H1 (cell line): ENCODE data around the gene SRPK3. TPM values are rescaled to one million over a fixed set of nuclear protein-coding genes. Genes with fewer than 3 reads are reported as not detected.

Source experiments
- CTCF ChIA-PET: fragments of 300-600 bp; sonication (Branson Sonifier 250); formaldehyde crosslinking; loops from one replicate; lab custom pipeline; 2021; ENCODE audit not compliant: partially characterized antibody; lab: Charles Lee
- POLR2A ChIA-PET: fragments of 300-600 bp; sonication (Branson Sonifier 250); formaldehyde crosslinking; loops from one replicate; lab custom pipeline; 2021; ENCODE audit warnings: inconsistent platforms; ENCODE audit not compliant: partially characterized antibody; lab: Charles Lee
- DNase-seq, 2 experiments: peaks; one replicate each; pipeline versions ENCODE4 v3.0.0 to v3.0.0-alpha.2; 2010 to 2022; ENCODE audit warnings: low spot score in 2 of 2, low read depth in 1 of 2, mixed read lengths in 1 of 2
- FAIRE-seq: peaks from 2 replicates; lab custom pipeline; 2011; peaks lifted over from hg19 to GRCh38; lab: Jason Lieb, UNC
- H2AFZ ChIP-seq: 2 replicates; pipeline ENCODE4 v1.8.1; 2012; ENCODE audit warnings: low read length, inconsistent platforms
- H2AK5ac ChIP-seq: 2 replicates; pipeline ENCODE4 v1.6.1; 2013; ENCODE audit warnings: low read depth, low read length
- H2BK120ac ChIP-seq: replicated peaks from 2 replicates; pipeline ENCODE3; 2013; ENCODE audit warnings: low read depth, low read length, inconsistent platforms
- H2BK12ac ChIP-seq: 2 replicates; pipeline ENCODE4 v1.6.1; 2013; ENCODE audit warnings: low read depth, low read length
- H2BK15ac ChIP-seq: 2 replicates; pipeline ENCODE4 v1.6.1; 2013; ENCODE audit warnings: low read length
- H2BK20ac ChIP-seq: 2 replicates; pipeline ENCODE4 v1.6.1; 2013; ENCODE audit warnings: low read length
- H2BK5ac ChIP-seq: 2 replicates; pipeline ENCODE4 v1.6.1; 2013; ENCODE audit warnings: low read depth, low read length
- H3K14ac ChIP-seq: 2 replicates; pipeline ENCODE4 v1.6.1; 2013; ENCODE audit warnings: inconsistent platforms; ENCODE audit not compliant: insufficient read length
- H3K18ac ChIP-seq: 2 replicates; pipeline ENCODE4 v1.6.1; 2013; ENCODE audit warnings: low read length; ENCODE audit errors: extremely low read depth
- H3K23ac ChIP-seq: 2 replicates; pipeline ENCODE4 v1.6.1; 2013; ENCODE audit warnings: inconsistent platforms; ENCODE audit not compliant: insufficient read length
- H3K23me2 ChIP-seq: 2 replicates; pipeline ENCODE4 v1.6.1; 2013; ENCODE audit warnings: low read depth, low read length
- H3K27ac ChIP-seq: 2 replicates; pipeline ENCODE4 v1.6.1; 2011; ENCODE audit warnings: low read depth, low read length, inconsistent platforms
- H3K27me3 ChIP-seq, 4 experiments: replicated peaks in 1 of 4; 1 replicate in 1 of 4; 2 replicates in 3 of 4; pipeline versions ENCODE4 v1.6.1 to v1.8.1; 2011 to 2013; ENCODE audit warnings: low read length in 3 of 4, mild to moderate bottlenecking in 3 of 4, inconsistent platforms in 2 of 4, mixed read lengths in 2 of 4, moderate library complexity in 1 of 4; ENCODE audit not compliant: control insufficient read depth in 3 of 4, insufficient read depth in 3 of 4; ENCODE audit errors: extremely low read depth in 1 of 4
- H3K36me3 ChIP-seq, 4 experiments: 2 replicates each; pipeline versions ENCODE4 v1.6.1 to v1.8.1; 2011 to 2013; ENCODE audit warnings: mild to moderate bottlenecking in 4 of 4, low read length in 3 of 4, moderate library complexity in 2 of 4, control low read depth in 1 of 4, inconsistent platforms in 1 of 4; ENCODE audit not compliant: insufficient read depth in 4 of 4, control insufficient read depth in 2 of 4
- H3K4ac ChIP-seq: replicated peaks from 2 replicates; pipeline ENCODE3; 2013; ENCODE audit warnings: low read length, low read depth, mixed read lengths, inconsistent platforms; ENCODE audit not compliant: insufficient read length
- H3K4me1 ChIP-seq, 4 experiments: replicated peaks in 1 of 4; 1 replicate in 1 of 4; 2 replicates in 3 of 4; pipeline versions ENCODE4 v1.6.1 to v1.8.1; 2011 to 2013; ENCODE audit warnings: low read length in 3 of 4, inconsistent platforms in 2 of 4, mixed read lengths in 1 of 4; ENCODE audit not compliant: insufficient read depth in 4 of 4, control insufficient read depth in 3 of 4
- H3K4me2 ChIP-seq, 2 experiments: 2 replicates each; pipeline versions ENCODE4 v1.6.1 to v1.8.1; 2011 to 2013; ENCODE audit warnings: low read depth in 2 of 2, low read length in 2 of 2, control low read depth in 1 of 2, inconsistent platforms in 1 of 2, mild to moderate bottlenecking in 1 of 2; ENCODE audit not compliant: insufficient read depth in 1 of 2
- H3K4me3 ChIP-seq, 4 experiments: fragments of 200-600, 300-600 bp in 1 of 4; sonication (generic), shearing (Covaris generic), sonication (Bioruptor Twin) in 1 of 4; 2 replicates each; pipeline versions ENCODE4 v1.5.1 to v1.8.1; 2011 to 2016; ENCODE audit warnings: low read length in 4 of 4, low read depth in 3 of 4, control low read depth in 2 of 4, inconsistent platforms in 2 of 4, mild to moderate bottlenecking in 2 of 4, mixed read lengths in 1 of 4, moderate library complexity in 1 of 4; ENCODE audit not compliant: insufficient read depth in 2 of 4; ENCODE audit errors: extremely low read depth in 1 of 4
- H3K56ac ChIP-seq: replicated peaks from 2 replicates; pipeline ENCODE3; 2013; ENCODE audit warnings: low read depth, mild to moderate bottlenecking, mixed read lengths, low read length, inconsistent platforms; ENCODE audit not compliant: insufficient read length
- H3K79me1 ChIP-seq: 2 replicates; pipeline ENCODE4 v1.6.1; 2013; ENCODE audit warnings: low read depth, low read length, control low read depth
- H3K79me2 ChIP-seq, 2 experiments: 2 replicates each; pipeline versions ENCODE4 v1.6.1 to v1.8.1; 2012 to 2013; ENCODE audit warnings: low read length in 2 of 2, mild to moderate bottlenecking in 2 of 2, inconsistent platforms in 1 of 2; ENCODE audit not compliant: insufficient read depth in 2 of 2, control insufficient read depth in 1 of 2
- H3K9ac ChIP-seq, 4 experiments: replicated peaks in 1 of 4; 1 replicate in 1 of 4; 2 replicates in 3 of 4; pipeline versions ENCODE4 v1.6.1 to v1.8.1; 2011 to 2013; ENCODE audit warnings: low read depth in 3 of 4, low read length in 3 of 4, control low read depth in 2 of 4, mild to moderate bottlenecking in 2 of 4, moderate library complexity in 2 of 4, inconsistent platforms in 1 of 4; ENCODE audit errors: extremely low read depth in 1 of 4
- H3K9me3 ChIP-seq, 2 experiments: 2 replicates each; pipeline versions ENCODE4 v1.6.1 to v1.8.1; 2012 to 2013; ENCODE audit warnings: mild to moderate bottlenecking in 2 of 2, moderate library complexity in 2 of 2, control low read depth in 1 of 2, inconsistent platforms in 1 of 2, low read depth in 1 of 2, low read length in 1 of 2, mixed read lengths in 1 of 2; ENCODE audit not compliant: insufficient read depth in 2 of 2
- H4K20me1 ChIP-seq, 2 experiments: replicated peaks in 1 of 2; 2 replicates each; pipeline versions ENCODE3 to v1.8.1; 2011 to 2013; ENCODE audit warnings: inconsistent platforms in 2 of 2, low read length in 2 of 2, mild to moderate bottlenecking in 1 of 2; ENCODE audit not compliant: insufficient read depth in 2 of 2, control insufficient read depth in 1 of 2
- H4K5ac ChIP-seq: 2 replicates; pipeline ENCODE4 v1.6.1; 2013; ENCODE audit warnings: low read length, low read depth, mixed read lengths, inconsistent platforms; ENCODE audit not compliant: insufficient read length
- H4K8ac ChIP-seq: 2 replicates; pipeline ENCODE4 v1.8.0; 2013; ENCODE audit warnings: mild to moderate bottlenecking, moderate library complexity, low read length, inconsistent platforms; ENCODE audit not compliant: insufficient read depth; ENCODE audit errors: extremely low read depth
- H4K91ac ChIP-seq: replicated peaks from 2 replicates; pipeline ENCODE3; 2013; ENCODE audit warnings: low read length, mixed read lengths, inconsistent platforms; ENCODE audit not compliant: insufficient read length
- CTBP2 ChIP-seq: IDR thresholded peaks from 2 replicates; pipeline ENCODE4 v1.7.0; 2011; ENCODE audit warnings: borderline replicate concordance, mild to moderate bottlenecking, moderate library complexity, mixed read lengths, low read length; ENCODE audit not compliant: insufficient read depth, insufficient read length
- GABPA ChIP-seq: IDR thresholded peaks from 2 replicates; pipeline ENCODE4 v1.6.1; 2011; ENCODE audit warnings: mild to moderate bottlenecking, low read length, moderate library complexity, borderline replicate concordance; ENCODE audit not compliant: insufficient read depth
- POLR2AphosphoS5 ChIP-seq: IDR thresholded peaks from 2 replicates; pipeline ENCODE4 v1.6.1; 2011; ENCODE audit warnings: low read depth, low read length
- SIRT6 ChIP-seq: IDR thresholded peaks from one replicate; pipeline ENCODE4 v1.7.1; 2012; ENCODE audit warnings: low read length, inconsistent platforms
- TAF7 ChIP-seq: optimal IDR thresholded peaks from 2 replicates; pipeline ENCODE3; 2011; ENCODE audit warnings: low read depth, mild to moderate bottlenecking, inconsistent platforms, low read length, moderate library complexity, borderline replicate concordance
- TBP ChIP-seq: IDR thresholded peaks from 2 replicates; pipeline ENCODE4 v1.6.1; 2011; ENCODE audit warnings: low read depth, low read length, improper control_type of control experiment
- WGBS, 2 experiments: shearing (Covaris generic) in 1 of 2; methylation state at CpG; one replicate each; pipeline versions ENCODE4 v1.1.6 to v1.1.7; 2013 to 2015; ENCODE audit warnings: low lambda C conversion rate in 2 of 2, mixed read lengths in 2 of 2, inconsistent platforms in 1 of 2, low coverage in 1 of 2, missing lambda C conversion rate in 1 of 2; ENCODE audit not compliant: insufficient replicate concordance in 2 of 2, insufficient coverage in 1 of 2, insufficient read length in 1 of 2; ENCODE audit errors: extremely low coverage in 1 of 2, missing lambda C conversion rate in 1 of 2; 5-methylcytosine and 5-hydroxymethylcytosine counted together
- polyA plus RNA-seq, 7 experiments: library from polyadenylated mRNA; depleted of rRNA in 3 of 7; stranded (reverse) in 5 of 7; unstranded in 2 of 7; fragments of >200 nt in 5 of 7; fragments of 200-250 nt in 2 of 7; gene quantifications; 1 replicate in 5 of 7; 2 replicates in 1 of 7; 4 replicates in 1 of 7; pipeline versions ENCODE4 v1.2.1 to v1.2.3, GENCODE V29; 2011 to 2013; ENCODE audit warnings: missing spikeins in 2 of 7, mixed read lengths in 2 of 7
- total RNA-seq: library from RNA; stranded (reverse); fragmentation: NEBNext Ultra II Directional; extraction: Animal tissue kit (Norgen Biotek cat#: 25700); gene quantifications from 2 replicates; pipeline ENCODE4 v1.2.1, GENCODE V29; 2021
- TF ChIP-seq, protein P1 (sequence below): IDR thresholded peaks from 2 replicates; pipeline ENCODE4 v1.6.1; 2012; ENCODE audit warnings: low read length, inconsistent platforms

SRPK3 gene
- total and polyA plus RNA-seq, 2 of the 8 experiments (the other 6 are each of a cell fraction or from before 2014, with no cell fraction given) = not detected

DNA sequence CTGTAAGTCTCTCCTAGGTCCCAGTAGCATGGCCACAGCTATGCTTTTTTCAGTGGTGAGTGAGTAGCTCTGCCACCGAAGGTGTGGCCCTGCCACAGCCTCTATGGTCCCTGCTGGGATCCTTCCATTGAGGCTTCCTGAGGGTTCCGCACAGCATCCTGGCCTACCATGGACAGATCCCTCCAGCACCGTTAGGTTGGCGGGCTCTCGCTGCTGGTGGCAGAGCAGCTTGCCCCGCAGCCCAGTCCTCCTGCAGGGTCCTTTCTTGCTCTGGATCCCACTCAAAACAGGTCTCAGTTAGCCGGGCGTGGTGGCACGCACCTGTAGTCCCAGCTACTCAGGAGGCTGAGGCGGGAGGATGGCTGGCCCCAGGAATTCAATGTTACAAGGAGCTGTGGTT, 51.9 kb downstream of the SRPK3 start:
- peaks cover 5 to 15% of the 10 kb centered on the region in 2 experiments; a peak in 3 of 4 replicates for H3K79me2 ChIP-seq
- H4K5ac ChIP-seq = no peak overlapping the region
- no peak overlapping the region for H3K9ac ChIP-seq
- H3K36me3 ChIP-seq = no peaks in the 10 kb centered on the region
- no peak overlapping the region for H2BK15ac ChIP-seq
- H3K27me3 ChIP-seq = peaks cover 0 to 6% (median 2%) of the 10 kb centered on the region in 4 experiments; a peak in 3 of 7 replicates
- no peaks in the 10 kb centered on the region for H3K79me1 ChIP-seq
- FAIRE-seq = no peak
- H4K91ac ChIP-seq = no peak overlapping the region
- H3K23ac ChIP-seq = no peak overlapping the region
- 97% methylated on average over 7 of the region's 10 CpGs; no CpG with 5 or more reads in 1 of the 2 experiments for WGBS, 2 experiments
- H2BK120ac ChIP-seq = no peak overlapping the region
- H3K23me2 ChIP-seq = no peaks in the 10 kb centered on the region
- H2BK5ac ChIP-seq = no peak overlapping the region
- ChIA-PET CTCF (interaction anchor here (0.8 to 1.4 kb wide), 2 partner anchors 21 to 46 kb away, joined by 3 to 5 read pairs; no protein-coding TSS in a partner anchor), POLR2A (interaction anchor here (1.1 to 3.2 kb wide), 4 partner anchors 12 to 93 kb away, joined by 3 to 13 read pairs (median 8); partner anchors contain the start of gene ARHGAP4)
- H4K20me1 ChIP-seq = no peaks in the 10 kb centered on the region
- no peak overlapping the region for H4K8ac ChIP-seq
- H3K4me2 ChIP-seq = no peak overlapping the region; a peak in 1 of 4 replicates
- no peak overlapping the region for H2BK12ac ChIP-seq
- H2AFZ ChIP-seq = no peak overlapping the region
- TF ChIP-seq TAF7 (no peak), GABPA (no peak), POLR2AphosphoS5 (no peak), SIRT6 (no peak), CTBP2 (no peak), TBP (no peak)
- TF ChIP-seq, protein P1, sequence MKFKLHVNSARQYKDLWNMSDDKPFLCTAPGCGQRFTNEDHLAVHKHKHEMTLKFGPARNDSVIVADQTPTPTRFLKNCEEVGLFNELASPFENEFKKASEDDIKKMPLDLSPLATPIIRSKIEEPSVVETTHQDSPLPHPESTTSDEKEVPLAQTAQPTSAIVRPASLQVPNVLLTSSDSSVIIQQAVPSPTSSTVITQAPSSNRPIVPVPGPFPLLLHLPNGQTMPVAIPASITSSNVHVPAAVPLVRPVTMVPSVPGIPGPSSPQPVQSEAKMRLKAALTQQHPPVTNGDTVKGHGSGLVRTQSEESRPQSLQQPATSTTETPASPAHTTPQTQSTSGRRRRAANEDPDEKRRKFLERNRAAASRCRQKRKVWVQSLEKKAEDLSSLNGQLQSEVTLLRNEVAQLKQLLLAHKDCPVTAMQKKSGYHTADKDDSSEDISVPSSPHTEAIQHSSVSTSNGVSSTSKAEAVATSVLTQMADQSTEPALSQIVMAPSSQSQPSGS = no peak
- no peaks in the 10 kb centered on the region for H3K9me3 ChIP-seq
- H3K27ac ChIP-seq = no peak overlapping the region
- no peak overlapping the region for H2AK5ac ChIP-seq
- peaks cover 0 to 12% (median 6%) of the 10 kb centered on the region in 4 experiments; a peak in 5 of 7 replicates for H3K4me1 ChIP-seq
- H3K4ac ChIP-seq = no peak overlapping the region
- no peak overlapping the region for H2BK20ac ChIP-seq
- no peak overlapping the region for H3K18ac ChIP-seq
- no peak overlapping the region for H3K14ac ChIP-seq
- no peak for DNase-seq
- no peak overlapping the region for H3K56ac ChIP-seq
- no peak overlapping the region for H3K4me3 ChIP-seq
